GM18909 (cell line): Measurements from ENCODE around the gene CDK17.
"Not testable (repeated sequence)": the region's sequence is repeated elsewhere in the genome, so short reads cannot be mapped to it uniquely, and the experiment has no call there.

Experiments
- ATAC-seq: cut with Tn5 transposase; IDR thresholded peaks from one replicate; pipeline ENCODE4 v1.9.1; 2021; ENCODE audit warnings: mild to moderate bottlenecking; ENCODE audit not compliant: unreplicated experiment, poor library complexity

The CDK17 gene

GRCh38 chr12:96360550-96360949 lies 39.7 kb downstream of the CDK17 start:
- no peak for ATAC-seq

GRCh38 chr12:96359328-96359727 lies 40.9 kb downstream of the CDK17 start:
- ATAC-seq = no peak

GRCh38 chr12:96356831-96357230 lies 43.4 kb downstream of the CDK17 start:
- ATAC-seq = no peak

- ATAC-seq = no peak
Measured at GRCh38 chr12:96354844-96355534, 45.2 kb downstream of the CDK17 start.

GRCh38 chr12:96354326-96354725 lies 45.9 kb downstream of the CDK17 start:
- ATAC-seq = no peak

- no peak for ATAC-seq
Measured at GRCh38 chr12:96352161-96352835, 47.9 kb downstream of the CDK17 start.

GRCh38 chr12:96350982-96351381 lies 49.3 kb downstream of the CDK17 start:
- no peak for ATAC-seq

GRCh38 chr12:96347130-96347699 lies 53.0 kb downstream of the CDK17 start:
- ATAC-seq = no peak

GRCh38 chr12:96346716-96347115 lies 53.5 kb downstream of the CDK17 start:
- ATAC-seq = not testable (repeated sequence)

GRCh38 chr12:96344124-96344695 lies 56.0 kb downstream of the CDK17 start:
- no peak for ATAC-seq

GRCh38 chr12:96343347-96343954 lies 56.8 kb downstream of the CDK17 start:
- peak; percentile 87 for ATAC-seq

- ATAC-seq = not testable (repeated sequence)
Measured at GRCh38 chr12:96339666-96340065, 60.6 kb downstream of the CDK17 start.

- no peak for ATAC-seq
Measured at GRCh38 chr12:96338852-96339471, 61.3 kb downstream of the CDK17 start.

- no peak for ATAC-seq
Measured at GRCh38 chr12:96337953-96338352, 62.3 kb downstream of the CDK17 start.

GRCh38 chr12:96336489-96336888 lies 63.8 kb downstream of the CDK17 start:
- ATAC-seq = no peak

GRCh38 chr12:96335270-96335669 lies 65.0 kb downstream of the CDK17 start:
- peak; percentile 89 for ATAC-seq

GRCh38 chr12:96334502-96334901 lies 65.7 kb downstream of the CDK17 start:
- ATAC-seq = no peak

GRCh38 chr12:96329545-96329944 lies 70.7 kb downstream of the CDK17 start:
- no peak for ATAC-seq

- no peak for ATAC-seq
Measured at GRCh38 chr12:96329018-96329417, 71.2 kb downstream of the CDK17 start.

GRCh38 chr12:96327889-96328288 lies 72.3 kb downstream of the CDK17 start:
- ATAC-seq = peak; percentile 41
